GM19463 (cell line): ENCODE data around the gene ACAP3.

Experiments
- ATAC-seq: cut with Tn5 transposase; IDR thresholded peaks from one replicate; pipeline ENCODE4 v1.9.1; 2021; ENCODE audit warnings: mild to moderate bottlenecking, moderate library complexity; ENCODE audit not compliant: unreplicated experiment

ACAP3 gene

GRCh38 chr1:1332031-1332755 is 24.5 kb upstream of the ACAP3 start:
- no peak for ATAC-seq

GRCh38 chr1:1331068-1331965 is 23.6 kb upstream of the ACAP3 start, which contains the start of gene TAS1R3:
TSS of gene TAS1R3 (plus strand) at chr1:1331280. CDS start at chr1:1331346, 66 bp downstream.
- ATAC-seq, result no peak

- ATAC-seq, result no peak
These were observed 22.8 kb upstream of the ACAP3 start for GRCh38 chr1:1330366-1331067.

DNA sequence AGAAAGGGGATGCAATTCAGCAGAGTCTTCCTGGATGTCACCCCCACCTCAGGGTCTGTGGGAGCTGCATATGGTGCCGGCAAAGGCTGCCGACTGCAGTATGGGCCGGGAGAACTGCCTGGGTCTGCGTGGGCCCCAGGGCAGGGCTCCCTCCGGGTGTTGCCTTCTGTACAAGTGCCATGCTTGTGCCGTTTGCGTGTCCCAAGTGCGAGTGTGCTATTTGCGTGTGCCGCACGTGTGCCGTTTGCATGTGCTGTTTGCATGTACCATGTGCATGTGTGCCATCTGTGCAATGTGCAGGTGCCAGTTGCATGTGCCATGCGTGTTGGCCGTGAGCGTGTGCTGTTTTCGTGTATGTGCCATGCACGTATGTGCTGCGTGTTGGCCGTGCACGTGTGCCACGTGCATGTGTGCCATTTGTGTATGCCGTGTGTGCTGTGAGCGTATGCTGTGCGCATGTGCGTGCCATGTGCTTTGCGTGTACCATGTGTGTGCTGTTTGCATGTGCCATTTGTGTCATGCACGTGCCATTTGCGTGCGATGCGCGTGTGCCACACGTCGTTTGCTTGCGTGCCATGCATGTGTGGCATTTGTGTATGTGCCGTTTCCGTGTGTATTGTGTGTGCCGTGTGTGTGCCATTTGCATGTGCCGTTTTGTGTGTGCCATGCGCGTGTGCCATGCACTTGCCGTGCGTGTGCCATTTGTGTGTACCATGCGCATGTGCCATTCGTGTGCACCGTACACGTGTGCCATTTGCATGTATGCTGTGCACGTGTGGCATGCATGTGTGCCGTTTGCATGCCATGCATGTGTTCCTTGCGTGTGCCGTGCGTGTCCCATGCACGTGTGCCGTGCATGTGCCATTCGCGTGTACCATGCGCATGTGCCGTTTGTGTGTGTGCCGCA is 21.8 kb upstream of the ACAP3 start:
- no peak for ATAC-seq

DNA sequence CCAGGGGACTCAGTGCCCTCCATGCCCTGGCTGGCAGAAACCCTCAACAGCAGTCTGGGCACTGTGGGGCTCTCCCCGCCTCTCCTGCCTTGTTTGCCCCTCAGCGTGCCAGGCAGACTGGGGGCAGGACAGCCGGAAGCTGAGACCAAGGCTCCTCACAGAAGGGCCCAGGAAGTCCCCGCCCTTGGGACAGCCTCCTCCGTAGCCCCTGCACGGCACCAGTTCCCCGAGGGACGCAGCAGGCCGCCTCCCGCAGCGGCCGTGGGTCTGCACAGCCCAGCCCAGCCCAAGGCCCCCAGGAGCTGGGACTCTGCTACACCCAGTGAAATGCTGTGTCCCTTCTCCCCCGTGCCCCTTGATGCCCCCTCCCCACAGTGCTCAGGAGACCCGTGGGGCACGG is 20.5 kb upstream of the ACAP3 start:
- ATAC-seq, result no peak

DNA sequence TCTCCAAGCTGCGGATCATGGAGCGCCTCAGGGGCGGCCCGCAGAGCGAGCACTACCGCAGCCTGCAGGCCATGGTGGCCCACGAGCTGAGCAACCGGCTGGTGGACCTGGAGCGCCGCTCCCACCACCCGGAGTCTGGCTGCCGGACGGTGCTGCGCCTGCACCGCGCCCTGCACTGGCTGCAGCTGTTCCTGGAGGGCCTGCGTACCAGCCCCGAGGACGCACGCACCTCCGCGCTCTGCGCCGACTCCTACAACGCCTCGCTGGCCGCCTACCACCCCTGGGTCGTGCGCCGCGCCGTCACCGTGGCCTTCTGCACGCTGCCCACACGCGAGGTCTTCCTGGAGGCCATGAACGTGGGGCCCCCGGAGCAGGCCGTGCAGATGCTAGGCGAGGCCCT is 19.6 kb upstream of the ACAP3 start:
- no peak for ATAC-seq

GRCh38 chr1:1326075-1326605 is 18.4 kb upstream of the ACAP3 start:
- ATAC-seq, result no peak

- no peak for ATAC-seq
These were observed 17.8 kb upstream of the ACAP3 start for GRCh38 chr1:1325288-1326074.

DNA sequence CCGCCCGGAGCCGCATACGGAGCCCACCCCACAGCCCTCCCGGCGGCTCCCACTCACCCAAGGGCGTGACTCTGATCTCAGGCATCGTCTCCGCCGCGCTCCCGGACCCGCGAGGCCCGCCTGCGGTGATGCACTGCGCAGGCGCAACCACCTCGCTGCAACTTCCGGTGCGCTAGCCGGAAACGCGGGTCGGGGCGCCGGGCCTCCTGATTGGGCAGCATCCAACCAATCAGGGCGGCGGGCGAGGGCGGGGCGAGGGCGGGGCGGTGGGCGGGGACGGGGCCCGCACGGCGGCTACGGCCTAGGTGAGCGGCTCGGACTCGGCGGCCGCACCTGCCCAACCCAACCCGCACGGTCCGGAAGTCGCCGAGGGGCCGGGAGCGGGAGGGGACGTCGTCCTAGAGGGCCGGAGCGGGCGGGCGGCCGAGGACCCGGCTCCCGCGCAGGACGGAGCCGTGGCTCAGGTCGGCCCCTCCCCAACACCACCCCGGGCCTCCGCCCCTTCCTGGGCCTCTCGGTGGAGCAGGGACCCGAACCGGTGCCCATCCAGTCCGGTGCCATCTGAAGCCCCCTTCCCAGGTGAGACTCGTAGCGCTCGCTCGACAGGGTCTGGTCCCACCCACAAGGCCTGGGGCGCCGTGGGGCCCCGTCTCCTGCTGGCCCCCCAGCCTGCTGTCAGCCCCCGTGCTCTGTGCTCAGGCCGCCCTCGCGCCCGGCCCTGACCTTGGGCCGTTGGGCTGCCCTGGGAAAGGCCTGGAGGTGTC is 17.0 kb upstream of the ACAP3 start, which contains the start of the genes CPTP and INTS11:
CPTP (plus strand) TSS at position 279 of the 764 bp plus-strand sequence. CDS start 2,109 bp downstream, outside the sequence.
INTS11 (minus strand) TSS at position 137 of the 764 bp plus-strand sequence; CDS start at position 85, 52 bp downstream.
- ATAC-seq, result peak; percentile 82

GRCh38 chr1:1324084-1324523 is 16.4 kb upstream of the ACAP3 start:
- ATAC-seq, result no peak

- ATAC-seq, result no peak
These were observed 15.2 kb upstream of the ACAP3 start for GRCh38 chr1:1322952-1323351.

GRCh38 chr1:1322418-1322817 is 14.7 kb upstream of the ACAP3 start:
- ATAC-seq, result no peak

DNA sequence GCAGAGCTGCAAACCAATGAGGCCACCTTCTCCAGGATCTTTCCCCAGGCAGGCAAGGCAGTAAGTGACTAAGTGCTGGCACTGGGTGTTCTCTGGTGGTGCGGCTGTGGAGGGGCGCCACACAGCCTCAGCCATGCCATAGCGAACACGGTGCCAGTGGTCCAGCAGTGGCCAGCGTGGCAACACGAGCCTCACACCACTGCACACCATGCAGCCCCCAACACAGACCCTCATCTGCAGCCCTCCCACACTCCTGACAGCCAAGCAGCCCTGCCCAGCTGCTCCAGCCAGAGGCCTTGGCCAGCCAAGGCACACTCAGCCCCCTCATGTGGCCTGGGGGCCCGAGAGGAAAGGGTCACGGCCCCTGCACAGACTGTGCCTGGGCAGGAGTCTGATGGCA is 13.7 kb upstream of the ACAP3 start:
- ATAC-seq, result no peak

DNA sequence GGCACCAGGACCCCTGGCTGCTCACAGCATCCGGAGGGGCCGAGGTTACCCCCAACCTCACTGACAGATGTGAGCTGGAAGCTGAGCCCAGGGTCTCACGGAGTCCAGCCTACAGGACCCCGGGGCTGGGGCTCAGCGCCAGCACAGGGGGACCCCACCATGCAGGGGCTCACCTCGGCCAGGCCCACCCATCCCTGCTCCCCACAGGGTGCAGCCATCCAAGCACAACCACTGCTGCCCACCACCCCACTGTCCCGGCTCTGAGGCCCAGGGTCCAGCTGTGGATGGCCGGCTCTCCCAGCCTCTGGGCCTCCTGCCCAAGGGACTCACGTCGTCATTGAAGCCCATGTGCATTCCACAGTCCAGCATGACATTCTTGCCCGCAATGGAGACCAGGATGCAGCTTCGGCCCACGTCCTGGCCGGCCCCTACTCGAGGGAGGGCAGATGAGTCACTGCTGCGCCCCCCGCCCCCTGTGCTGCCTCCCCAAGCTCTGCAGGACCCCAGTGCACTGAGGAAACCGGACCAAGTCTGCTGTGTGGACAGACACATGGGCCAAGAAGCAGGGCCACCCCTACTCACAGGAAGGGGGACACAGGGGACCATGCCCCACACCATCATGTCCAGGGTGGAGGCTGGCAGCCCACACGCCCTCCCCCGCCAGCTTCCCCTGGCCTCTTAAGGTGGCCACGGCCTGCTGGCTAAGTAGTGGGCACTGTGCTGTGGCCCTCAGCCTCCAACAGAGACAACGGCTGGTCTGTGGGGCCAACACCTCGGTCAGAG is 13.1 kb upstream of the ACAP3 start:
- no peak for ATAC-seq

DNA sequence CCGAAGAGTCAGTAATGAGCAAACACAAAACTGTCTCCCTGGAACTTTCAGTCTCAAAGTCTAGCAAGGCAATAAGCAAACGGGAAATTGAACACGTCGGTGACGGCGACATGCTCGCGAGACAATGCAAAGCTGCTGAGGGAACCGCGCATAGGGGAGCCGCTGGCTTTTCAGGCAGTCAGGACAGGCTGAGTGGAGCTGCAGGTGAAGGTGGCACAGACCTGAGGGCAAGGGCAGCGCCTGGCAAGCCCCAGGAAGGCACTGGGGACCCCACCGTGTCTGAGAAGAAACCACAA is 11.9 kb upstream of the ACAP3 start:
- no peak for ATAC-seq

GRCh38 chr1:1318777-1319645 is 11.3 kb upstream of the ACAP3 start:
- ATAC-seq, result no peak
